Smooth muscle cell (in vitro differentiated cells): ENCODE results near the gene NUBP1. TPM values are rescaled to one million over a fixed set of nuclear protein-coding genes. Genes with fewer than 3 reads are reported as not detected.

ENCODE experiments used
- DNase-seq: peaks from one replicate; lab custom pipeline; 2025; ENCODE audit not compliant: unreplicated experiment; lab: John Stamatoyannopoulos, UW
- H2AFZ ChIP-seq: fragments of 200-600 bp; sonication (generic); 2 replicates; pipeline ENCODE4 v1.6.0; 2016; ENCODE audit warnings: antibody characterized with exemption, low read depth, mild to moderate bottlenecking
- H3F3A ChIP-seq: fragments of 200-600 bp; sonication (generic); 2 replicates; pipeline ENCODE4 v1.6.0; 2017; ENCODE audit warnings: antibody characterized with exemption, low read depth
- H3K27ac ChIP-seq: fragments of 200-600 bp; sonication (generic); 2 replicates; pipeline ENCODE4 v1.5.1; 2016; ENCODE audit warnings: low read depth, mild to moderate bottlenecking
- H3K27me3 ChIP-seq: fragments of 200-600 bp; sonication (generic); 2 replicates; pipeline ENCODE4 v1.6.1; 2016; ENCODE audit warnings: low read depth, mild to moderate bottlenecking
- H3K36me3 ChIP-seq: fragments of 200-600 bp; sonication (generic); 2 replicates; pipeline ENCODE4 v1.5.1; 2016; ENCODE audit warnings: low read depth
- H3K4me1 ChIP-seq: fragments of 200-600 bp; sonication (generic); 2 replicates; pipeline ENCODE4 v1.5.1; 2016; ENCODE audit warnings: low read depth
- H3K4me2 ChIP-seq: fragments of 200-600 bp; sonication (generic); 2 replicates; pipeline ENCODE4 v1.6.0; 2016; ENCODE audit warnings: mild to moderate bottlenecking
- H3K4me3 ChIP-seq: fragments of 200-600 bp; sonication (generic); 2 replicates; pipeline ENCODE4 v1.5.1; 2016; ENCODE audit warnings: mild to moderate bottlenecking
- H3K79me2 ChIP-seq: fragments of 200-600 bp; sonication (generic); 2 replicates; pipeline ENCODE4 v1.6.0; 2016; ENCODE audit warnings: low read depth, mild to moderate bottlenecking
- H3K9ac ChIP-seq: fragments of 200-600 bp; sonication (generic); 2 replicates; pipeline ENCODE4 v1.6.0; 2016; ENCODE audit warnings: low read depth
- H3K9me3 ChIP-seq: fragments of 200-600 bp; sonication (generic); replicated peaks from 2 replicates; pipeline ENCODE4 v1.5.1; 2016; ENCODE audit warnings: low read depth
- H4K20me1 ChIP-seq: fragments of 200-600 bp; sonication (generic); 2 replicates; pipeline ENCODE4 v1.6.0; 2016; ENCODE audit warnings: low read depth
- WGBS: methylation state at CpG from one replicate; pipeline ENCODE4 v1.1.7; 2016; ENCODE audit warnings: low lambda C conversion rate; 5-methylcytosine and 5-hydroxymethylcytosine counted together
- polyA plus RNA-seq: library from polyadenylated mRNA; unstranded; fragments of >200 nt; fragmentation: Nextera tagmentation; extraction: Ambion mirVana; gene quantifications from 2 replicates; pipeline ENCODE4 v1.2.1, GENCODE V29; 2016
- total RNA-seq: library from RNA; depleted of rRNA; stranded (reverse); fragments of >200 nt; gene quantifications from 2 replicates; pipeline ENCODE4 v1.2.3, GENCODE V29; 2014
- TF ChIP-seq, protein P1 (sequence below): fragments of 200-600 bp; sonication (generic); IDR thresholded peaks from 2 replicates; pipeline ENCODE4 v1.5.1; 2017; ENCODE audit warnings: borderline replicate concordance, mild to moderate bottlenecking, antibody characterized with exemption; ENCODE audit not compliant: insufficient read depth, poor library complexity, severe bottlenecking

NUBP1 gene
- total and polyA plus RNA-seq, 2 experiments from 2014 or later, result 7.6 to 11.8 TPM

DNA sequence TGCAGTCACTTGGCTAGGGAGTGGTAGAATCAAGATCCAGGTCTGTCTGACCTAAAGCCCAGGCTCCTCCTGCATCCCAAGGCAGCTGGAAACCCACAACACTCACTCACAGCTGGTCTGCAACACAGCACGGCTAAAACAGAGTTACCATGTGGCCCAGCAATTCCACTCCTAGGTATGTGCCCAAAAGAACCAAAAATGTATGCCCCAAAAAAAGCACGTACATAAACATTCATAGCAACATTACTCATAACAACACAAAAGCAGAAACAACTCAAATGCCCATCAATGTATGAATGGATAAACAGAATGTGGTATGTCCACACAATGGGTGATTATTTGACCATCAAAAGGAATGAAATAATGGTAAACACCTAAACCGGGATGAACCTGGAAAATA, 66.1 kb downstream of the NUBP1 start:
- no peak overlapping the region for H3K4me2 ChIP-seq
- no peaks in the 10 kb centered on the region for H3K79me2 ChIP-seq
- no peak for DNase-seq
- no peak overlapping the region for H3K4me3 ChIP-seq
- H4K20me1 ChIP-seq, result no peaks in the 10 kb centered on the region
- H3F3A ChIP-seq, result no peaks in the 10 kb centered on the region
- 87% methylated on average over 3 of the region's 3 CpGs for WGBS
- no peaks in the 10 kb centered on the region for H3K4me1 ChIP-seq
- H3K27ac ChIP-seq, result no peak overlapping the region
- H2AFZ ChIP-seq, result no peak overlapping the region
- H3K27me3 ChIP-seq, result no peaks in the 10 kb centered on the region
- H3K9ac ChIP-seq, result no peak overlapping the region
- TF ChIP-seq, protein P1, sequence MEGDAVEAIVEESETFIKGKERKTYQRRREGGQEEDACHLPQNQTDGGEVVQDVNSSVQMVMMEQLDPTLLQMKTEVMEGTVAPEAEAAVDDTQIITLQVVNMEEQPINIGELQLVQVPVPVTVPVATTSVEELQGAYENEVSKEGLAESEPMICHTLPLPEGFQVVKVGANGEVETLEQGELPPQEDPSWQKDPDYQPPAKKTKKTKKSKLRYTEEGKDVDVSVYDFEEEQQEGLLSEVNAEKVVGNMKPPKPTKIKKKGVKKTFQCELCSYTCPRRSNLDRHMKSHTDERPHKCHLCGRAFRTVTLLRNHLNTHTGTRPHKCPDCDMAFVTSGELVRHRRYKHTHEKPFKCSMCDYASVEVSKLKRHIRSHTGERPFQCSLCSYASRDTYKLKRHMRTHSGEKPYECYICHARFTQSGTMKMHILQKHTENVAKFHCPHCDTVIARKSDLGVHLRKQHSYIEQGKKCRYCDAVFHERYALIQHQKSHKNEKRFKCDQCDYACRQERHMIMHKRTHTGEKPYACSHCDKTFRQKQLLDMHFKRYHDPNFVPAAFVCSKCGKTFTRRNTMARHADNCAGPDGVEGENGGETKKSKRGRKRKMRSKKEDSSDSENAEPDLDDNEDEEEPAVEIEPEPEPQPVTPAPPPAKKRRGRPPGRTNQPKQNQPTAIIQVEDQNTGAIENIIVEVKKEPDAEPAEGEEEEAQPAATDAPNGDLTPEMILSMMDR, result no peak
- H3K36me3 ChIP-seq, result no peaks in the 10 kb centered on the region
- H3K9me3 ChIP-seq, result no peaks in the 10 kb centered on the region

DNA sequence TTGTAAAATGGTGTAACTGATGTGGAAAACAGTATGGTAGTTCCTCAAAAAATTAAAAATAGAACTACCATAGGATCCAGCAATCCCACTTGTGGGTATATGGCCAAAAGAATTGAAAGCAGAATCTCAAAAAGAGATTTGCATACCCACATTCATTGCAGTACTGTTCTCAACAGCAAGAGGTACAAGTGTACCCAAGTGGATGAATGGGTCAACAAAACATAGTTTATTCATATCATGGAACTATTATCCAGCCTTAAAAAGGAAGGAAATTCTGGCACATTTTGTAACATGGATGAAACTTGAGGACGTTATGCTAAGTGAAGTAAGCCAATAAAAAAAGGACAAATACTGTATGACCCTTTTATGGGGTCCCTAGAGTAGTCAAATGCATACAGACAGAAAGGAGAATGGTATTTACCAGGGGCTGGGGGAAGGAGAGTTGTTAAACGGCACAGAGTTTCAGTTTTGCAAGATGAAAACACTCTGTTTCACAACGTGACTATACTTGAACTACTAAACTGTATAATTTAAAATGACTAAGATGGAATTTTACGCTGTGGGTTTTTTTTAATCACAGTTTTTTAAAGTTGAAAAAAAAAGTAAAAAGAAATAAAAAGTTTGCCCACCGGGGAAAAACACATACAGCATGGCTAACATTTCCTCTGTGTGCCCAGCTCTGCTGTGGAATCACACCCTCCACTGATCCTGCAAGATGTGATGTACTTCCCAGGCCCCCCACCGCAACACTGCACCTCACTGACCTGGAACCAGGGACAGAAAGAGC, 68.9 kb downstream of the NUBP1 start:
- H3K27me3 ChIP-seq, result no peaks in the 10 kb centered on the region
- no peak overlapping the region for H3K4me2 ChIP-seq
- no peaks in the 10 kb centered on the region for H4K20me1 ChIP-seq
- no peaks in the 10 kb centered on the region for H3K9me3 ChIP-seq
- TF ChIP-seq, protein P1, result no peak
- no peak overlapping the region for H3K9ac ChIP-seq
- no peaks in the 10 kb centered on the region for H3K79me2 ChIP-seq
- H2AFZ ChIP-seq, result no peak overlapping the region
- no peaks in the 10 kb centered on the region for H3K4me1 ChIP-seq
- no peaks in the 10 kb centered on the region for H3K36me3 ChIP-seq
- DNase-seq, result no peak
- WGBS, result 85% methylated on average over 6 of the region's 6 CpGs
- no peak overlapping the region for H3K27ac ChIP-seq
- H3K4me3 ChIP-seq, result no peak overlapping the region
- no peaks in the 10 kb centered on the region for H3F3A ChIP-seq

DNA sequence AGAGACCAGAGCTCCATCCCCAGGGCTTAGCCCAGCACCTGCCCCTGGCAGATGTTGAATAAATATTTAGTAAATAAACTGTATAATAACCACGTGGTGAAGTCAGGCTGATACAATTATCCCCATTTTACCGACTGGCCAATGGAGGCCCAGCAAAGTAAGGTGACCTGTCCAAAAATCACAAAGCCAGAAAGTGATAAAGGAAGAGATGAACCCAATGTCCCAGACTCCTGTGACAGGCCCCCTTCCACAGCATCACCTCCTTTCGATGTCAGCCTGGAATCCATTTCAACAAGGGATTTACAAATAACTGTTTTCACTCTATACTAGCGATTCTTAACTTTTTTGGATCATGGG, 69.4 kb downstream of the NUBP1 start:
- Histone ChIP-seq H3K9ac (no peak overlapping the region), H3K4me3 (no peak overlapping the region), H3K4me1 (no peaks in the 10 kb centered on the region), H3K79me2 (no peaks in the 10 kb centered on the region), H3F3A (no peaks in the 10 kb centered on the region), H3K36me3 (no peaks in the 10 kb centered on the region), H3K4me2 (no peak overlapping the region), H2AFZ (no peak overlapping the region), H3K9me3 (no peaks in the 10 kb centered on the region), H4K20me1 (no peaks in the 10 kb centered on the region), H3K27me3 (peaks cover 4% of the 10 kb centered on the region), H3K27ac (no peak overlapping the region)
- no peak for DNase-seq
- TF ChIP-seq, protein P1, result no peak
- 91% methylated on average over 4 of the region's 4 CpGs for WGBS

DNA sequence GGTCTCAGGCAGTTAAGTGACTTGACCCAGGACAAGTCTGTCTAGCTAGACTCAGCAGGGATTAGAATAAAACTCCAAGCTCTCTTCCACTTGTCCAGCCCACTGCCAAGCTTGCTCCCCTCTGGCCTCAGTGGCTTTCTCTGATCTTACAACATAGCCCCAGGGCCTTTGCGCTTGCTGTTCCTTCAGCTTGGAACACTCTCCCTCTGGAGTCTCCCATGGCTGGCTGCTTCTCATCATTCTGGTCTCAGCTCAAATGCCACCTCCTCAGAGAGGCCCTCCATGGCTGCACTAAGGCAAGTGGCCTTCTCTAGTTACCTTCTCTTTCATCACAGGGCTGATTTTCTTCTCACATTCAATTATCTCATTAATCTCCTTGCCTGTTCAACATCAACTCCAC, 73.9 kb downstream of the NUBP1 start:
- no peaks in the 10 kb centered on the region for H3K4me1 ChIP-seq
- TF ChIP-seq, protein P1, result no peak
- no peak overlapping the region for H2AFZ ChIP-seq
- H3K79me2 ChIP-seq, result no peaks in the 10 kb centered on the region
- H3K4me2 ChIP-seq, result no peak overlapping the region
- H3F3A ChIP-seq, result no peaks in the 10 kb centered on the region
- H3K36me3 ChIP-seq, result no peaks in the 10 kb centered on the region
- no peak overlapping the region for H3K4me3 ChIP-seq
- H3K27ac ChIP-seq, result no peak overlapping the region
- H3K9ac ChIP-seq, result no peak overlapping the region
- H4K20me1 ChIP-seq, result no peaks in the 10 kb centered on the region
- H3K27me3 ChIP-seq, result peaks cover 4% of the 10 kb centered on the region
- 95% methylated on average over 1 of the region's 1 CpG for WGBS
- no peaks in the 10 kb centered on the region for H3K9me3 ChIP-seq
- no peak for DNase-seq
